Vagina (tissue), 2 donors: ENCODE results near the gene FGF14. TPM values are rescaled to one million over a fixed set of nuclear protein-coding genes. Genes with fewer than 3 reads are reported as not detected.

Experiments used
- DNase-seq, 2 donors: peaks; one replicate each; pipeline ENCODE4 v3.0.0-alpha.2; 2017; ENCODE audit errors: extremely low spot score in 2 of 2
- H3K27ac ChIP-seq: fragments of 200-600 bp; sonication (generic); one replicate; pipeline ENCODE4 v1.5.1; 2019
- H3K27me3 ChIP-seq: fragments of 200-600 bp; sonication (generic); one replicate; pipeline ENCODE4 v1.5.1; 2019
- H3K36me3 ChIP-seq, 2 donors: fragments of 200-600 bp; sonication (generic); one replicate each; pipeline ENCODE4 v1.5.1; 2017 to 2019
- H3K4me1 ChIP-seq: fragments of 200-600 bp; sonication (generic); one replicate; pipeline ENCODE4 v1.5.1; 2019
- H3K4me3 ChIP-seq, 2 donors: fragments of 200-600 bp; sonication (generic); 1 replicate in 1 of 2; 2 replicates in 1 of 2; pipeline ENCODE4 v1.5.1; 2016 to 2019
- H3K9me3 ChIP-seq: fragments of 200-600 bp; sonication (generic); one replicate; pipeline ENCODE4 v1.5.1; 2019
- CTCF ChIP-seq, 3 experiments: fragments of 450-650 bp in 2 of 3; fragments of 200-600 bp in 1 of 3; sonication (generic) in 1 of 3; IDR thresholded peaks; one replicate each; pipeline ENCODE4 v1.5.1; 2017 to 2019; ENCODE audit warnings: antibody characterized with exemption in 3 of 3, mild to moderate bottlenecking in 2 of 3, moderate library complexity in 2 of 3
- POLR2A ChIP-seq, 2 donors: fragments of 450-650 bp; IDR thresholded peaks; one replicate each; pipeline ENCODE4 v1.6.1; 2017; ENCODE audit warnings: antibody characterized with exemption in 2 of 2, mild to moderate bottlenecking in 2 of 2, moderate library complexity in 2 of 2
- POLR2AphosphoS5 ChIP-seq, 2 donors: sonication (generic); formaldehyde crosslinking; IDR thresholded peaks; one replicate each; pipeline ENCODE4 v1.9.0; 2017; ENCODE audit warnings: antibody characterized with exemption in 2 of 2, mild to moderate bottlenecking in 2 of 2, low read depth in 1 of 2; ENCODE audit not compliant: insufficient read depth in 1 of 2
- intact Hi-C: fragments of 100-400 bp; cut with DNase I; formaldehyde crosslinking; loops from one replicate; pipeline ENCODE4 v1.15.1; 2023
- total RNA-seq: library from RNA; depleted of rRNA; stranded (reverse); fragments of >200 nt; gene quantifications from one replicate; pipeline ENCODE4 v1.2.3, GENCODE V29; 2016

Gene FGF14
- total RNA-seq, 1 donor from 2014 or later, result 3.4 TPM

- no peak for DNase-seq
- no peak overlapping the region for H3K4me3 ChIP-seq
- H3K27ac ChIP-seq, result no peak overlapping the region
- intact Hi-C loops, result no loop called here
- no peaks in the 10 kb centered on the region for H3K4me1 ChIP-seq
- H3K27me3 ChIP-seq, result no peaks in the 10 kb centered on the region
- no peaks in the 10 kb centered on the region for H3K9me3 ChIP-seq
- TF ChIP-seq POLR2A (IDR thresholded peaks at IDR 0.05) (no peak), POLR2AphosphoS5 (IDR thresholded peaks at IDR 0.05; ENCODE audit: insufficient read depth in 1 of 2, low read depth in 1 of 2) (no peak), CTCF (IDR thresholded peaks at IDR 0.05) (no peak)
- H3K36me3 ChIP-seq, result no peaks in the 10 kb centered on the region
Observed at GRCh38 chr13:102346769-102347168, 55.1 kb downstream of the FGF14 start.

- no peak for DNase-seq
- H3K27ac ChIP-seq, result no peak overlapping the region
- no peaks in the 10 kb centered on the region for H3K27me3 ChIP-seq
- H3K9me3 ChIP-seq, result no peaks in the 10 kb centered on the region
- no peaks in the 10 kb centered on the region for H3K4me1 ChIP-seq
- intact Hi-C loops, result no loop called here
- H3K36me3 ChIP-seq, result no peaks in the 10 kb centered on the region
- TF ChIP-seq POLR2AphosphoS5 (IDR thresholded peaks at IDR 0.05; ENCODE audit: insufficient read depth in 1 of 2, low read depth in 1 of 2) (no peak), CTCF (IDR thresholded peaks at IDR 0.05) (no peak), POLR2A (IDR thresholded peaks at IDR 0.05) (no peak)
- H3K4me3 ChIP-seq, result no peak overlapping the region
Observed at GRCh38 chr13:102344410-102344809, 57.4 kb downstream of the FGF14 start.

- Histone ChIP-seq H3K4me3 (no peak overlapping the region), H3K27ac (no peak overlapping the region), H3K27me3 (no peaks in the 10 kb centered on the region), H3K4me1 (no peaks in the 10 kb centered on the region), H3K36me3 (no peaks in the 10 kb centered on the region), H3K9me3 (no peaks in the 10 kb centered on the region)
- TF ChIP-seq CTCF (IDR thresholded peaks at IDR 0.05) (no peak), POLR2A (IDR thresholded peaks at IDR 0.05) (no peak), POLR2AphosphoS5 (IDR thresholded peaks at IDR 0.05; ENCODE audit: insufficient read depth in 1 of 2, low read depth in 1 of 2) (no peak)
- intact Hi-C loops, result no loop called here
- no peak for DNase-seq
Observed at GRCh38 chr13:102333320-102334198, 68.3 kb downstream of the FGF14 start.

- no peak for DNase-seq
- Histone ChIP-seq H3K27ac (no peak overlapping the region), H3K4me1 (no peaks in the 10 kb centered on the region), H3K27me3 (no peaks in the 10 kb centered on the region), H3K9me3 (no peaks in the 10 kb centered on the region), H3K36me3 (no peaks in the 10 kb centered on the region), H3K4me3 (no peak overlapping the region)
- TF ChIP-seq CTCF (IDR thresholded peaks at IDR 0.05) (no peak), POLR2AphosphoS5 (IDR thresholded peaks at IDR 0.05; ENCODE audit: insufficient read depth in 1 of 2, low read depth in 1 of 2) (no peak), POLR2A (IDR thresholded peaks at IDR 0.05) (no peak)
- intact Hi-C loops, result no loop called here
Observed at GRCh38 chr13:102328909-102329308, 72.9 kb downstream of the FGF14 start.

GRCh38 chr13:102327119-102327617, 74.7 kb downstream of the FGF14 start:
- Histone ChIP-seq H3K27me3 (no peaks in the 10 kb centered on the region), H3K4me1 (no peaks in the 10 kb centered on the region), H3K36me3 (no peaks in the 10 kb centered on the region), H3K9me3 (no peaks in the 10 kb centered on the region), H3K27ac (no peak overlapping the region), H3K4me3 (no peak overlapping the region)
- no peak for DNase-seq
- intact Hi-C loops, result no loop called here
- TF ChIP-seq POLR2AphosphoS5 (IDR thresholded peaks at IDR 0.05; ENCODE audit: insufficient read depth in 1 of 2, low read depth in 1 of 2) (no peak), POLR2A (IDR thresholded peaks at IDR 0.05) (no peak), CTCF (IDR thresholded peaks at IDR 0.05) (no peak)
